HG03442 (cell line): Measurements from ENCODE around the gene USP40.

ENCODE experiments used
- ATAC-seq: cut with Tn5 transposase; IDR thresholded peaks from one replicate; pipeline ENCODE4 v1.9.1; 2021; ENCODE audit warnings: mild to moderate bottlenecking, moderate library complexity; ENCODE audit not compliant: unreplicated experiment

USP40 gene

DNA sequence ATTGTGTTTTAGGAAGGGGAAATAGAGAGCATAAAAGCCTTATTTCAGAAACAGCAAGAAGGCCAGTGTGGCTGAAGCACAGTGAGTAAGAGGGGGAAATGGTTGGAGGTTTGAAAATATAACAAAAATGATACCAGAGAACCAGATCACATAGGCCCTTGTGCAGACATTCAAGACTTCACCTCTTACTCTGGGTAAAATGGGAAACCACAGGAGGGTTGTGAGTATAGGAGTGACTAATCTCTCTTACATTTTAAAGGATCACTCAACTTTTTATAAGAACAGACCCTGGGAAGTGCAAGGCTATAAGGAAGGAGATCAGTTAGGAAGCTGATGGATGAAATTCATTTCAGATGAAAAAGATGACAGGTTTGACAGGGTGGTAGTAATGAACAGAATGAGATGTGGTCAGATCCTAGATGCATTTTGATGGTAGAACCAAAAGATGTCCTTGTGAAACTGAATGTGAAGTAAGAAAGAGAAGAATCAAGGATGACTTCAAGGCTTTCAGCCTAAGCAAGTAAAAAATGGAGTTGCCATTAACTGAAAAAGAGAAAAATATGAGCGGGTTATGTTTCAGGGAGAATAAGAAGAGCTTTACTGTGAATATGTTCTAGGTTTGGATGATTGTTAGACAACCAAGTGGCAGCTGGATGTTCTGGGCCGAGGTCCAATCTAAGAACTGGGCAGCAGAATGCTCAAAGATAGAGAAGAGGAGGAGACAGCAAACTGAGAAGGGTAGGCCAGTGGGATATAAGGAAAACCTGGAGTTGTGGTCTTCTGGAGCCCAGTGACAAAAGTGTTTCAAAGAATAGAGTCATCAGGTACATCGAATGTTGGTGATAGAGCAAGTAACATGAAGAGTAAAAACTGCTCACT lies 65.1 kb downstream of the USP40 start:
- ATAC-seq, result peak; percentile 66

- no peak for ATAC-seq
These were observed 66.7 kb downstream of the USP40 start for GRCh38 chr2:233499928-233500327.

DNA sequence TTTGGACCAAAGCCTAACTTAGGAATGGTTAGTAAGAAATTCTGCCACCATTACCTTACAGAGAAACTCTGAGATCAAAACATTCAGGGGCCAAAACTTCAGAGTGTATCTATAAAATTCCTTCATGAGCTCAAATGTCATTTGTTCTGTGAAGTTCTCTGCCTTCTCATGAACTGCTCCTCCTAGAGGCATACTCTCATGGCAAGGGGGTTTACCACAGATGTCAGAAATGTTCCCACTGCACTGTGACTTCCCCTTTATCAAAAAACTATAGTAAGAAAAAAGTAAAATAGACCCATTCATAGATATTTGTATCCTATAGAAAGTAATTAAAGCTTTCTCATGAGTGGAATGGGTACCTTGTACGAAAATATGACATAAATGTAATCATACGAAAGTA lies 68.5 kb downstream of the USP40 start:
- no peak for ATAC-seq

DNA sequence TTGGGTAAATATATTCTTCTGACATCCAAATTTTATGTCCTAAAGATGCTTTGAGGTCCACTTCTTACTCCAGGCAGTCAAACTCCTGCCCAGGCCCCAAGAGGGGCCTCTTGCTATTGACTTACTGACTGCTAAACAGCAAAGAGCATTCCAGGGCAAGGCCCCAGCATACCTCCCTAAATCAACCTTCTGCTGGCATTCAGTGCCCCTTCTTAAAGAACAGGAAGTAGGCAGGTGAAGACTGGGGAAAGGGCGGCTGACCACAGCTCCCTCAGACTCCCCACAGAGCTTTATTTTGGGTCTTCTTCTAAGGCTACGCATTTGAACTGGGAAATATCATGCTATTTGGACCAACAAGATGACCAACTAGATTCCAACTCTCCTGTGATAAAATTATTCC lies 68.9 kb downstream of the USP40 start:
- ATAC-seq, result no peak

- no peak for ATAC-seq
These were observed 70.8 kb downstream of the USP40 start for GRCh38 chr2:233495503-233496496.

DNA sequence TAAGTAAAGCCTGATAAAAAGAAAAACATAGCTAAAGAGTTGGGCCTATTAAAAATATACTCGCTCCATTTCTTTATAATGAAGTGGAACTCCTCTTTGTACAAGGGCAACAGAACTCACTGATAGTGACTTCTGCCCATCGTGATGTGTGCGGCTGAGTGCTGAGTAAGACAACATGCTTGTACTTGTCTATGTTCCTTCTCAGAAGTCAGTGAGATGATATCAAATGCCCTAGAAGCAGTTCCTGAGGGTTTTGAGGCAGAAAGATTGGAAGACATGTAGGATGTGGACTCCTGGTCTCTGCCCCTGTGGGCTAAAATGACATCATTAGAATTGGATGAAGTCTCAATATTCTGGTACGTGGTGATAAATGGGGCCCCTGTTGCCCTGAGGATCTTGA lies 73.8 kb downstream of the USP40 start:
- no peak for ATAC-seq

DNA sequence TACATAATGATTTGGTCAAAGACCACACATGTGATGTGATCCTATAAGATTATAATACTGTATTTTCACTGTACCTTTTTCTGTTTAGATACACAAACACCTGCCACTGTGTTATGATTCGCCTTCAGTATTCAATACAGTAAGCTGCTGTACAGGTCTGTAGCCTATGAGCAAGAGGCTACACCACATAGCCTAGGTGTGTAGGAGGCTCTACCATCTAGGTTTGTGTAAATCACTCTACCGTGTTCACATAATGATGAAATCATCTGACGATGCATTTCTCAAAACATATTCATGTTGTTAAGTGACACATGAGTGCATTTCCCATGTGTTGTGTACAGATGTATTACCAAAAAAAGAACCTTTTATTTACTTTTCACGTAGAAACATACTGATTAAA lies 74.5 kb downstream of the USP40 start:
- no peak for ATAC-seq

GRCh38 chr2:233491326-233491725 lies 75.3 kb downstream of the USP40 start:
- no peak for ATAC-seq

DNA sequence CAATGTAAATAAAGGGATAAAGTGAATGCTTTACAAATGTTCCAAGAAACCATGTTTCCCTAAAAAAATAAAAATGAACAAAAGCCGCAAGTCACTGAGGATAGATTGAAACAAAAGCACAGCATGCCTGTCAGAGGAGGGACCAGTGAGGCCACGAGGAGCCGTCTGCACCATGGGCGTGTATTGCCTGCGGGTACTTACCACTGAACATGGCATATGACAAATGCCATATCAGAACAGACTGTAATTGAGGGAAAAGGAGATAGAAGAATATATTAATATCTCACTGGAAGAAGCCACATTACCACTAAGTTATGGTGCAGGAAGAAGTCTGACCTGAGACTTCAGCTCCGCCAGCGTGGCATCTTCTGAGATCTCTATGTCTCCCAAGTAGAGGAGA lies 75.8 kb downstream of the USP40 start:
- ATAC-seq, result no peak

GRCh38 chr2:233489666-233490065 lies 76.9 kb downstream of the USP40 start:
- no peak for ATAC-seq

- ATAC-seq, result no peak
These were observed 77.4 kb downstream of the USP40 start for GRCh38 chr2:233489143-233489542.

DNA sequence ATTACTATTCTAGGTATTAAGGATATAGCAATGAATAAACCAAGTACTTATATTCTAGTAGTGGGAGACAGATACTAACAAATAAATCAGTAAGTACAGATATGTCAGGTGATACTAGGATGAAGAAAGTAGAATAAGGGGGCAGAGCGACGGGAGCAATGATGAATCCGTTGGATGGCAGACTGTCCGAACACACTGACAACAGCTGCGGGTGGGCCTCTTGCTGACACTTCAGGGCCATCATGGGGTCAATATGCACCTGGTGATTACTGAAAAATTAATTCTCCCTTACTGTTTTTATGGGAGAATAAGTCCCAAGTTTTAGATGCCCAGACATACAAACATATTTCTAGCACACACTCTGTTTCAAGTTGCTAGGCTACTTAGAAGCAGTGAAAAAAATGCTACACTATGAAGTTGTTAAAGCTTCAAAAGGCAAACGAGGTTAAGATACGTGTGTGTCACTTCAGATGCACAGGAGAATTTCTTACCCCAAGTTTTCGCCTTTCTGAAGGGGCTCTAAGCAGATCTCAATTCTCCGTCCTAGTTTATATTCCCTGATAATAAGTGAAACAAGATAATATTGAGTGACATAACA lies 78.7 kb downstream of the USP40 start:
- no peak for ATAC-seq

- ATAC-seq, result no peak
These were observed 79.6 kb downstream of the USP40 start for GRCh38 chr2:233486778-233487552.

DNA sequence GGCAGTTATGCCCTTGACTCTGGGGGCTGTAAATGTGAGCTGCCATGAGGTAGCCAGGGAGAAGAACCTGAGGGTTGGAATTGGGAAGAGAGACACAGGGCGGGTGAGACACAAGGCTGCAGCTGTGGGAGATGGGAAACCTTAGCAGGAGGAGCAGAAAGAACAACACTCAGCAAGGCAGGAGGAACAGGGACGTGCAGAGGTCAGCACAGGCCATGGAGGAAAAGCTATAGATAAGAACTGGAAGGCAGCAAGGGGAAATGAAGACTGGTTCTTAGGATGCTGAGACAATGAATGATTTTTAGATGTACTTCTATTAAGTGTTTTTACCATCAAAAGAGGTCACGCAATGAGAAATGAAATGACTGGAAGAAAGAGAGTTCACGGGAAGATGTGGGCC lies 80.2 kb downstream of the USP40 start:
- no peak for ATAC-seq

GRCh38 chr2:233485726-233486125 lies 80.9 kb downstream of the USP40 start:
- no peak for ATAC-seq

DNA sequence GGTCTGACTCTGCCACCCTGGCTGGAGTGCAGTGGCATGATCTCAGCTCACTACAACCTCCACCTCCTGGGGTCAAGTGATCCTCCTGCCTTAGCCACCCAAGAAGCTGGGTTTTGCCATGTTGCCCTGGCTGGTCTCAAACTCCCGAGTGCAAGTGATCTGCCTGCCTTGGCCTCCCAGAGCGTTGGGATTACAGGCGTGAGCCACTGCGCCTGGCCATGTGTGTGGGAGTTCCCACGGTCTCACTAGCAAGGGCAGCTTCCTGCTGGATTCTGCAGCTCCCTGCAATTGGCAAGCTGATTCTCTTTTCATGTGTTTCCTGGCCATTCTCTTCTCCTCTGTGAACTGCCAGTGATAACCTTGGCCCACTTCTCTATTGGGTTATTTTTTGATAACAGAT lies 84.0 kb downstream of the USP40 start:
- no peak for ATAC-seq

DNA sequence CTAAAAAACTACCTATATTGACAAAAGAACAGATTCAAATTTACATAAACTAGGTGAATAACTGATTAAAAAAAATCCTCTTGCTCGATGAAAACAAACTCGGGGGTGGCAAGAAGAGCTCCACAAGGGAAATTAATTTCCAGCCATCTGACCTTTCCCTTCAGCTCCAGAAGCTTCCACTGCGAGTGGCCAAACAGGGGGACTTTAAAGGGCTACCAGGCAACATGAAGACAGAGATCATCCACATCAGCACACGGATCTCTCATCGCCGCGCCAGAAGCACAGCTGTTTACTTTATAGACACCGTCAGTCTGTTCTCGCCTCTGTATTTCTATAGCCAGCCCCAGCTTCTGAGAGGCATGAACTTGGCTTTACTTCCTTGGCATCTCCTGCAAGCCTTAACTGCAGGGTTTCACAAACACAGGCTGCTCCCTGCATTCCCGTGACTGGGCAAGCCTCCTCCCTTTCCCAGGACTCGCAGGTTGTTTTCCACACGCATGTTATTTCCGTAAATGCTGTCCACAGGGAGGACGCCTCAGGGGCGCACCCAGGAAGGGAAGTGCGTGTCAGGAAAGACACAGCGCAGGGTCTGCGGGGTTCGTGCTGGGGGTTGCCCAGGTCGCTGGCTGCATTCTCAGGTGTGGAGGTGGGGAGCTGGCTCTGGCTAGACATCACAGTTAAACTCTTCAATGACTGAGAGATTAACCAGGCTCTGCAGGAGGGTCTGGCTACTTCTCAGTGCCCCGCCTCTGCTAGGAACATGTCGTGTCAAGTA lies 85.0 kb downstream of the USP40 start:
- no peak for ATAC-seq

DNA sequence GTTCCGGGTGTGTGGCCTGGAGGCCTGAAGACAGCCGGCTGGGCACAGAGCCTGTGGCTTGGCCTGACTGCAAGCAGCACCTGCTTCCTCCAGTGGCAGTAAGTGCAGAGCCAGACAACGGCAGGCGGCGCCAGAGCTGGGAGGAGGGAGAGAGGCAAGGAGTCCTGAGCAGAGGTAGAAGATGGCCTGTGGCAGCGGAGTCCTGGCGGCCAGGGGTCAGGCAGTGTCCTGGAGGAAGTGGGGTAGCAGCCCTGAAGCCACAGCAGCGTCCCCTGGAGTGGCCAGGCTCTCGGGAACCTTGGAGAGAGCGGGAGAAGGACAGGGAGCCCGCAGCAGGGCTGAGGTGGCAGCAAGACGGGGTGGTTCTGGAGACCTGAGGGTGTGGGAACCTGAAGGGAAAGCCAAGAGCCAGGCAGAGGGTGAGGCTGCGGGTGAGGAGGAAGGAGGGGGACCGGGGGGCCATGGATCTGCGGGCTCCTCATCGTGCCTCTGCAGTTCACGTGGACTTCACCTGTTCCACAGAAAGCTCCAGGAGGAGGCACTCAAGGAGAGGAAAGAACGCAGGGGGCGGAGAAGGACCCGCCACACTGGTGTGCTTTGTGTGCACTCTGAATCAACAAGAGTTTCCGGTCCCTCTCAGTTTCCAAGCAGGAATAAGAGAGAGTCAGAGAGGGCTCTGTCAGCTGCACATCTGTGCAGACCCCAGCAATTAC lies 85.9 kb downstream of the USP40 start:
- no peak for ATAC-seq
